HG02981 (cell line): ENCODE measurements around the gene CDH18.

Experiments used
- ATAC-seq: cut with Tn5 transposase; IDR thresholded peaks from one replicate; pipeline ENCODE4 v1.9.1; 2021; ENCODE audit warnings: mild to moderate bottlenecking, moderate library complexity; ENCODE audit not compliant: unreplicated experiment

The CDH18 gene, protein sequence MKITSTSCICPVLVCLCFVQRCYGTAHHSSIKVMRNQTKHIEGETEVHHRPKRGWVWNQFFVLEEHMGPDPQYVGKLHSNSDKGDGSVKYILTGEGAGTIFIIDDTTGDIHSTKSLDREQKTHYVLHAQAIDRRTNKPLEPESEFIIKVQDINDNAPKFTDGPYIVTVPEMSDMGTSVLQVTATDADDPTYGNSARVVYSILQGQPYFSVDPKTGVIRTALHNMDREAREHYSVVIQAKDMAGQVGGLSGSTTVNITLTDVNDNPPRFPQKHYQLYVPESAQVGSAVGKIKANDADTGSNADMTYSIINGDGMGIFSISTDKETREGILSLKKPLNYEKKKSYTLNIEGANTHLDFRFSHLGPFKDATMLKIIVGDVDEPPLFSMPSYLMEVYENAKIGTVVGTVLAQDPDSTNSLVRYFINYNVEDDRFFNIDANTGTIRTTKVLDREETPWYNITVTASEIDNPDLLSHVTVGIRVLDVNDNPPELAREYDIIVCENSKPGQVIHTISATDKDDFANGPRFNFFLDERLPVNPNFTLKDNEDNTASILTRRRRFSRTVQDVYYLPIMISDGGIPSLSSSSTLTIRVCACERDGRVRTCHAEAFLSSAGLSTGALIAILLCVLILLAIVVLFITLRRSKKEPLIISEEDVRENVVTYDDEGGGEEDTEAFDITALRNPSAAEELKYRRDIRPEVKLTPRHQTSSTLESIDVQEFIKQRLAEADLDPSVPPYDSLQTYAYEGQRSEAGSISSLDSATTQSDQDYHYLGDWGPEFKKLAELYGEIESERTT

DNA sequence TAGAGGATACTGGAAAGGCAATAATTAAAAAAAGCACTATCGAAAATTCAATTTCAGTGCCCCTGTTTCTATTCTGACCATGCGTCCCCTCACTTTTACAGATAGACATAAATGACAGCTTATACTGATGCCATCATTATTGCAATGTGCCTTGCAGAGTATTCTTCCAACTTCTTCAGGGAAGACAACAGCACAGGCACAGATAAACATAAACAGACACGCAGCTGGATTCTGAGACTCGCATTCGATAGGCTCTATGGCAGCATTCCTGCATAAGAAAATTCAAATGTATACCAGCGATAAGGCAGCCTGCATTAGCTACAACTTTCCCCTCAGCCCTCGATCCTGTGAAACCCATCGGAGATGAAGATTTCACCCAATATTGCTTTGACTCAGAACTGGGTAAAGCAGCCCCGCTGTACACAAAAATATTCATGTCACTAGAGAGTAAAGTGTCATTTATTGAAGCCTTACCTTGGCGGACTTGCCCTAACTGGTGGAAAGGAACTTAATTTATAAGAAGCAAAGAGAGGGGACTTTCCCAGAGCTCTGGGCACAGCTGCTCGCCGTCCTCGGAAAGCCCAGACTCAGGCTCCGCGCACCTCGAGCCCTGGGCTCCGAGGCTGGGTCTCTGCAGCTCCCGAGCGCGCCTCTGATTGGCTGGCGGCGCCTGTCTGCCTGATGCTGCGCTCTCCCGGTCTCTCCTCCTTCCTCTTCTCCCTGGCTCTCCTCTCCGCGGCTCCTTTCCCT lies at the start of gene CDH18:
CDH18 (minus strand) TSS at position 589 of the 750 bp plus-strand sequence. CDS start 149,214 bp downstream, outside the sequence.
- no peak for ATAC-seq

DNA sequence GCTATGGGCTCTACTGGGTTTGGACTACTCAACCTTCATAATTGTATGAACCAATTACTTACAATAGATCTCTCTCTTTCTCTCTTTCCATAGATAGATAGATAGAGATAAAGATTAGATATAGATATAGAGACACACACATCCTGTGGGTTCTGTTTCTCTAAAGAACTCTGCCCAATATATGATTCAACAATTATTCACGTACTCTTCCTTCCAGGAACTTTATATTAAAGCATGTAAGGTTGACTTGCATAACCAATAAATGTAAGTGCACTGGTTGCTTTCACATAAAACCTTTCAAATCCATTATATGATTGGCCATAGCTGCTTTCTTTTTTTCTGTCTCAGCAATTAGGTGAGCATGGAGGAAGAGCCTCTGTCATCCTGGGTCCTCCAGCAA lies 46.7 kb upstream of the CDH18 start:
- ATAC-seq: no peak

DNA sequence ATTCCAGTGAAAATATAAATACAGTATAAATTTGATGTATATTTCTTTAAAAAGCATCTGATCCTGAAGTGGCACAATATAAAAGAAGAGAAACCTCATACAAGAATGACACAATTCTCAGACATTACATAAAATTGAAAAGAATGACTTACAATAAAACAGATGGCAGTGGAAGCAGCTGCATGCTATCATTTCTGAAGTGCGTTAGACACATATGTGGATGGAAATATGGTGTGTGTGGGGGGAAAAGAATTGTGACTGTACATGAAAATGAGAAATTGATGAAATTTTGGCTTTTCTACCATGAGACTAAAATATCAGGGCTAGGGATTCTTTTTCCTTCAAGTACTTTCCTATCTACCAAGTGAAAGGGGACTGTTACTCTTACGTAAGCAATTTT lies 45.9 kb upstream of the CDH18 start:
- no peak for ATAC-seq

DNA sequence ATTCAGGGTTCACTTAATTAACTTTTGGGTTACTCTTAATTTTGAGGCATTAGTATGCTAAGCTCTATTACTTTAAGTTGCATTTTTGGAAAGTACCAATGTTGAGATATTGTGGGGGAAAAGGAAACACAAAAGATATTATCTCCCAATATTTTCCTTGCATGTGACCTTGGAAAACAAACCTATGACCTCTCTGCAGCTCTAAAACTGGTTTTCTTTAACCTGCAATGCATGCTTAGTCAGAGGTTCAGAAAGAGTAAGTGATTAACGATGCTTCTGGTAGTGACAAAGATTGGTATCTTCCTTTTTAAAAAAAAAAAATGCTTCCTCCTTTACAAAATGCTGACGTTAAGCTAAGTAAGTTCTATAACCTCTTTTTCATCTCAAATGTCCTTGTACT lies 44.9 kb upstream of the CDH18 start:
- no peak for ATAC-seq

DNA sequence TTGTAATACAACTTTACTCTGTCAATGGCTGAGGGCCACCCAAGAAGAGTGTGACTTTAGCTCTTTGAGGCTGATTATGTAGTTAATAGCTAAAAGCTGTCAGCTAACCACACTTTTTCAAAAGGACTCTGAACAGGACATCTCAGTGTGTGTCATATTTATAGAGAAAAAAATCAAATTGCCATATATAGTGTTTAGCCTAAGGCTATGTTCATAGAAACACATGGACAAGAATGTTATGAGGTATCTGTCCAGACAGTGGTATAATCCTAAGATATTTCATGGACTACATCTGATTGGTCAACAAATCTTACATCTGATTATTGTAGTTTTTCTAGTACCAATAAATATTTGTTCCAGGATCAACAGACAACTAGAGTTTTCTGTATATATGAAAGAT lies 42.1 kb upstream of the CDH18 start:
- no peak for ATAC-seq

DNA sequence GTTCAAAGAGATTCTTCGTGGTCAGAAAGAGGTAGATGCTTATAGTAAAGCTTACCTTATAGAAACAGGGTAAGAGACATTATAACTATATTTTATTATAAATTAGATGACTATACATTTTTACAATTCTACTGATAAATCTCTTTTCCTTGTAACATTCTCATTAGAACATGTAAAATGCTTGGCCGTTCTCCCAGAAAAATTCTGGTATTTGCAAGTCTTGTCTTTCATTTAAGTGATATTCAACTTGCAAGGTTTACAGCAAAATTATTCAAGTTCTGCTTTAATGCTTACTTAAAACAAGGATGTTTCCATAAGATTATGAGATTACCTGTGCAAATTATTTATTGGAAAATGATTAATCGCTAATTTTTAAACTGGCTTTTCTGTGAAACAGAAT lies 41.3 kb upstream of the CDH18 start:
- no peak for ATAC-seq

DNA sequence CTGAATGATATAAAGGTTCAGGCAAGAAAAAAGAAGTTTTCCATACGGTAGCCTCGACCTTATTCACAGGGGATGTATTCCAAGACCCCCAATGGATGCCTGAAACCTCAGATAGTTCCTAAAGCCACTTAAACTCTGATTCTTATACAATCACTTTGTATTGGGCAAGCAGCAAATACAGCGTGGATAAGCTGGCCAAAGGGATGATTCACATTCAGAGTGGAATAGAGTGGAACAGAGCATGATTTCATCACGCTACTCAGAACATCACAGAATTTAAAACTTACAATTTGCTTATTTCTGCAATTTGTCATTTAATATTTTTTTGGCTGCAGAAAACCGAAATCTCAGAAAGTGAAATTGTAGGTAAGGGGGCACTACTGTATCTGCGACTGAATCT lies 40.5 kb upstream of the CDH18 start:
- no peak for ATAC-seq

DNA sequence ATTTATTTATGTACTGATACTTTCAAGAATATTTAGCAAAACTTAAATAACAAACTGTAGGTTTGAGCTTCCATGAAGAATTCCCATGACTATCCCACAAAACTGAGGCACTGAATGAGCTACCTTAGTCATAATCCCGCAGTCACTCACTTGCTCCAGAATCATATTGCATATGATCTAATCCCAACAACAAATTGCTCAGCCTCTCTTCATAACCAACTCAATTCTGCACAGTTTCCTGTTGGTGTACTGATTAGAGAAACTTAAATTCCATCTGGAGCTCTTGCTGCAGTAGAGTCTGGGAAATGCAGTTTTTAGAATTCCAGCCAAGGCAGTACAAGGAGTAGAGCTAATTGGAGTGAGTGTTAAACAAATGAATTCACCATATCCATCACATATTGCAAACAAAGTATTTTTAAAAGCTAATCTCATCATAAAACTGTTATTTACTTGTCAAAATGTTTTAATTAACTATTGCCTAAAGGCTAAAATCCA lies 35.7 kb upstream of the CDH18 start:
- ATAC-seq: no peak

DNA sequence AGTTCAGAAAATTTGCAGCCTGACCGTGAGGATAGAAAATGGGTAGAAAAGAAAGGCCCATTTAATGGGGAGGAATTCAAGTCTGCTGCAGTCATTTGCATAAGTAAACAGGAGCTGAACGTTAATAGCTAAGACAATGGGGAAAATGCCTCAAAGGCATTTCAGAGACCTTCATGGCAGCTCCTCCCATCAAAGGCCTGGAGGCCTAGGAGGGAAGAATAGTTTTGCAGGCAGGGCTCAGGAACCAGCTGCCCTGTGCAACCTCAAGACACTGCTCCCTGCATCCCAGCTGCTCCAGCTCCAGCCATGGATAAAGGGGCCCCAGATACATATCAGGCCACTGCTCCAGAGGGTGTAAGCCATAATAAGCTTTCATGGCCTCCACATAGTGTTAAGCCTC lies 32.2 kb upstream of the CDH18 start:
- ATAC-seq: no peak

DNA sequence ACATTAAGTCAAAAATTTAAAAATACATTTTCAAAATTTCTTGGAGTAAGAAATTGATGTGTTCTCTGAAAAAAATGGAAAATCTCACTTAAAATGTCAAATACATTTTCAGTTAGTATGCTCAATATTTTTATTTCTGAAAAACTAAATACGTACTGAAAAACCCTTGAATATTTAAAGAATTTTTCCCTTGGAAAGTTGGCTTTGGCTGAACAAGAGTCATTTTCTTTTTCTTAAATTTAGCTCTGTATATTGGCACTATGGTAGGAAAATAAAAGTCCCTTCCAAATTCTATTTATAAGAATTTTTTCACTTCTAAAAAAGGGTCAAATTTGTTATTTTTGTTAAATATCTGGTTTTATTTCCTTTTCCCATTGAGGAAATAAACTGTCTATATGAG lies 29.0 kb upstream of the CDH18 start:
- no peak for ATAC-seq

DNA sequence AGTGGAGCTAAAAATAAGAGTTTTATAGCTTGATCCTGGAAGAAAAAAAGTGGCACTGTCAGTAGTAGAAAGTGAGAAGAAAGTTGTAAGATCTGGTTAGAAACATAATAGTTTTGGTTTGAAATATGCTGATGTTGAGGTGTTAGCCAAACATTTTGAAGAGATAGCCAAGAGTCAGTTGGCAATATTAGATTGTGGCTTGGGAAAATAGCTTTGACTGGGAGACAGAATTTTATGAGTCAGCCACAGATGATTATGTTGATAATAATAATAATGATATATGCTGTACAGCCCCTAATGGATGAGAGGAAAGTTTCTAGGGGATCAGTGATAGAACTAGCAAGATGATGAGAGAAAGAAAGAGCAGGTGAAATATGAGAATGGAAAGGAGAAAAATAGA lies 12.4 kb upstream of the CDH18 start:
- no peak for ATAC-seq

DNA sequence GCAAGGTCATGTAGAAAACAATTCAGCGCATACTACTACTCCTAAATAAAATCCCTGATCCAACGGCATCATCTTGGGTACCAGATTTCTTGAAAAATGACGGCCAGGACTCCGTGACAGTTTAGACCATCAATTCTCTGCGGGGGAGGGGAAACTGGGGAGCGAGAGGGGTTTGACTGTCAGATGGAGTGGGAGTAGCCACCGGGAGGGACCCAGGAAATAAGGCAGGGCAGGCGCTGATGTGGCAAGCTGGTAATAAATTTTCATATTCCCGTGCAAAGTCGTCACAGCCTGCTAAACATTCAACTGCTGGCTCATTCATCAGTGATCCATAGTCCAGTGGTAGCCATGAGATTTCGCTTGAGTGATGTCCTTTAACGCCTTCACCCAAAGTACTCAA lies 457 bp upstream of the CDH18 start:
- ATAC-seq: no peak

DNA sequence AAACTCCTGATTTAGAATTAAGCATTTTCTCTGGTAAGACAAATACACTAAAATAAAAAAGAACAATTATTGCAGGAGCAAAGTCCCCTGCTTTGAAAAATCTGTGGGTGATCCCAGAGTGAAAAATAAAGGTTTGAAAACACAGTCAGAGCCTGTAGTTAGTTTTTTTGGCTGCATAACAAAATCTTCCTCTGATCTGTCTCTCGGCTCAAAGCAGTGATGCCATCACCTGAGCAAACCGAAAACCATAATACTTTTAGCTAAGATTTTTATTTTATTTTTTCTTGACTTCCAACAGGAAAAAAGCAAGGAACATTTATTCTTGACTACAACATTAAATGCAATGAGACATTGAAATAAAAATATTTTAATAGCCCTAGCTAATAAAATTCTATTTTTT lies 1.2 kb downstream of the CDH18 start:
- ATAC-seq: no peak

DNA sequence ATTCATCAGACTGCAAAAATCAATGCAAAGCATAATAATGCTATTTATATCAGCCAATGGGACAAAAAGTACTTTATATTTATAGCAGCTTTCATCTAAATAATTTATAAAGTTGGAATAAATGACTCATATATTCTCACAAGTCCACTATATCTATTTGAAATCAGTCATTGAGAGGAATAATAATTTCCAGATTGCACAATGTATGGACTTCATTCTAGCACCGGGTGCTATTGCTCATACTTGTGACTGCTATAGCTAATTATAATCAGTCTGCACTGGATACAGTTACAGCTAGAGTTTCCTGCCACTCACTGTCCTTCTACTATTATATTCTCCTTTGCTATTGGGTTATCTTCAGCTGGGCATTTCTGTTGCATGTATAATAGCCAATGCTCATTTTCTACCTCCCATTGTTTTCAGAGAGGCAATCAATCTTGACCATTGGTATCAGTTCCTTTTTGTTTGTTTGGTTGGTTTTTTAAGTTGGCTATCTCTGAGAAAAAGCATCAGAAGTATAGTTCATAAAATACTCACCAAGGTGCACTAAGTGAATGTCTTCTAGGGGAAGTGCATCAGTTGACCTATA lies 1.9 kb downstream of the CDH18 start:
- ATAC-seq: no peak

DNA sequence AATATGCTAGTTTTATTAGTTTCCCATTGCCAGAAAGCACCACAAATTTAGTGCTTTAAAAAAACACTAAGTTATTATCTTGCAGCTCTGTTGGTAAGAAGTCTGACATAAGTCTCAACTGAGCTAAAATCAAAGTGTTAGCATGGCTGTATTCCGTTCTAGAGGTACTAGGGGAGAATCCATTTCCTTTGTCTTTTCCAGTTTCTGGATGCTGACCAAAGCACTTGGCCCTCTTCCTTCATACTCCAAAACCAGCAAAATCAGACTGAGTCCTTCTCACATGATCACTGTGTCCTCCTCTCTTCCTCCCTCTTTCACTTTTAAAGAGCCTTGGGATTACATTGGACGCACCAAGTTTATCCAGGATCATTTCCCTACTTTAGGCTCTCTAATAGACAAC lies 9.5 kb downstream of the CDH18 start:
- no peak for ATAC-seq

DNA sequence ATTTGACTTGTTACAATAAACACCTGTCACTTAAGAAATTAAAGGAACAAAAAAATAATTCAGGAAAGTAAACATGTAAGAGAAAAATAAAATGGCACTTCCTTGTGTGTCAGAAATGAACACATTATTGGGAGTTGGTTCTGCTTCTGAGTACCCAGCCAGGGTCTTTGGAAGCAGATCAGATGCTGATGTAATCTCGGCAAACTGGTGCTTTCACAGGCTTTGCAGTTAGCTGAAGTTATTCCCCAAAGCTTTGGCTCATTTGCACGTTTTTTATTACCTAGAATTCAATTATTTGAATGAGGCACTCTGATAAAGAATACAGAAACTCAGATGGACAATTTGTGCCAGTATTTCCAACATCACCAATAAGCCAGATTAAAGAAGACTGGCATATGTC lies 10.9 kb downstream of the CDH18 start:
- ATAC-seq: no peak

DNA sequence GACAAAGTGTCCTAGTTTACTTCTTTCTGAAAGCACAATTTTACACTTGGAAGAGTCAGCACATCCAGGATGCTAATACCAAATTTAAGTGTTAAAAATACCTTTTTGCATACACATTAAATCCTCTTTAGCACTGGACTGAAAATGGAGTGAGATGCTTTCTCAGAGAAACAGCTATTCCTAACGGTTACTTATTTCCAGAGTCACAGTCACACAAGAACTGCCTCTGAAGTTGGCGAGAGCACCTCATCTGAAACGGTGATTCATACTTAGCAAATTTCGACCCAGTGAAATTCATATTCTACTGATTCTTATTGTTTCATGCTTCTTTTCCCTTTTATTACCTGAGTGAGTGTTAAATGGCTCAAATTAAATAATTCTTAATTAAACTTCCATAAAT lies 12.2 kb downstream of the CDH18 start:
- ATAC-seq: no peak

DNA sequence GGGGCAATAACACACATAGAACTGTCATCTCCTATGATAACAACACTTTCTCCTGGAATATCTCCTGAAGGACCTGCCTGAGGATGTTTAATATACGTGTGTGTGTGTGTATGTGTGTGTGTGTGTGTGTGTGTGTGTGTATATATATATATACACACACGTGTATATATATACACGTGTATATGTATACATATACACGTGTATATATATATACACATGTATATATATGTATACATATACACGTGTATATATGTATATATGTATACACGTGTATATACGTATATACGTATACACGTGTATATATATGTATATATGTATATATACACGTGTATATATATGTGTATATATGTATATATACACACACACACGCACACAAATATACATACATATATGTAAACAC lies 27.5 kb downstream of the CDH18 start:
- no peak for ATAC-seq

DNA sequence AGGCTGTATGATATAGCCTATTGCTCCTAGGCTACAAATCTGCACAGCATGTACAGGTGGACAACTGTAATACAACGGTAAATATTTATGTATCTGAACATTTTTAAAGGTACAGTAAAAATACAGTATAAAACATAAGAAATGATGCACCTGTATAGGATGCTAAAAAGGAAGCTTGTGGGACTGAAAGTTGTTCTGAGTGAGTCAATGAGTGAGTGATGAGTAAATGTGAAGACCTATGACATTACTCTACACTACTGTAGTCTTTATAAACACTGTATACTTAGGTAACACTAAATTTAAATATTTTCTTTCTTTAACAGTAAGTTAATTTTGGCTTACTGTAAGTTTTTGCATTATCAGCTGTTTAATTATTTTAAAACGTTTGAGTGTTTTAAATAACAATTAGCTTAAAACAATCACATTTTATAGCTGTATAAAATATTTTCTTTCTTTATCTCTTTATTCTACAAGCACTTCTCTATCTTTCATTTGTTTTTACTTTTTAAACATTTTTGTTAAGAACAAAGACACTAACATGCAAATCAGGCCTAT lies 28.1 kb downstream of the CDH18 start:
- no peak for ATAC-seq

DNA sequence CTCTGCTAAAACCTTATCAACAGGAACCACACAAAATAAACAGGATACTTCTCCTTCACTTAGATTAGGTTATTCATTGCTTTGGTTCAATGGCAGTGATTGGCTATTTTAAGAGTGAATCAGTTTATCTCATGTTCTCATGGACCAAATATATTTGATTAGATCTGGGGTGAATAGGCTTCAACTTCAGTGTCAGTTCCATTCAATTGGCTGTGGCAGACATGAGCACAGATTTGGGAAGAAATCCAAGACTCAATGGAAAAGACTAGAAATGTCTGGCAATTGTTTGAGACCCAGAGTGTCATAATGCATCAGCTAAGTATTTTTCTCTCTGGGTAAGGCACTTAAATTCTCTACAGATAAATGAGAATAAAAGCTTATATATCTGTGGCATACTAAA lies 37.1 kb downstream of the CDH18 start:
- ATAC-seq: no peak

DNA sequence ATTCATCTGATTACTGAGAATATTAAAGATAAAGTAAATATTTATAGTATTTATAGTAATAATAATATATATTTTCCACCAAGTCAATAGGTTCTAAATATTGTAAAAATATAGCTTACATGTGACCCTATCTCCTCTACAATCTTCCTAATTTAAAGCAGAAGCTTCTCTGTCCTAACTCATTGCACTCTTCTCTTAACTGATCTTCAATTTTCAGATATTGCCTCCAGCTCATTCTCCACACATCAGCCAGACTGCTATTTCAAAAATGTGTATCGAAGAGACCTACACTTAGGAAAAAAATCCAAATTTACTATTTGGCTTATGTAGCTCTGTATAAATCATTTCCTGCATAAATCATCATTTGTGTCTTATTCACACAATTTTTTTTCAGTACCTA lies 47.8 kb downstream of the CDH18 start:
- ATAC-seq: no peak
